ENCODE results near the gene HOXB4. TPM values are rescaled to one million over a fixed set of nuclear protein-coding genes. Genes with fewer than 3 reads are reported as not detected.

Gene HOXB4
- total and polyA plus RNA-seq, 2 donors from 2014 or later, result 4.4 to 22.6 TPM

DNA sequence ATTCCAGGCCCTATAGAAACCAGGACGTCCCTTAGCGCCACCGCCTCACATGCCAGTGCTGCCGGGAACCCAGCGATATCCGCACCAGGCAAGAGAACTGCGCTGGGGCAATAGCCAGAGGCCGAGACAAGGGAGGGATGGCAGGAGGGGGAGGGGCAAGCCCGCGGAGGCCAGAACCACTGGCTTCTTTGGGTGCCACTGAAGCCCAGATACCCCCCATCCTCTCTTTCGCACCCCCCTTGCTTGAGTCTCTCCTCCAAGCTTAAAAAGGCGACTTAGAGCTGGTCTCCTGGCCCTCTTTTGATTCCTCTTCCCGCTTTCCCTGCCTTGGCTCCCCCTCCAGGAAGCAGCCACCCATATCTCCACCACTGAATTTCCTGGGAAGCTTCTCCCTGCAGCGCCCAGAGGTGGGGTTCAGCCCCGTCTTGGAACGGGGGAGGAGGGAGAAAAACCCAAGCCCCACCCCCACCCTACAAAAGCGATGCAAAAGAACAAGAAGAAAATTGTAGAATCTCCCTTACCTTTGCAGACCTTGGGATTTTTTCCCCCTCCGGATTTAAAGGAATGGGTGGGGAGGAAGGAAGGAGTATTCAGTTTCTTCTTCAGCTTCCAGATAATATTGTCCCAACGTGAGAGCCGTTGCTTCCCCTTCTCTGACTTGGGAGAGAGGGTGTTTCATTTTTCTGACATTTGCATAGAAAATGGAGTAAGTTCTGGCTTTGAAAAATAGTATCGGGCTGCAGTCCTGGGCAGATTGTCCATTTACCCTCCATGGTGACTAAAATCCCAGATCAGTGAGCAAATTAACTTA is 26.0 kb upstream of the HOXB4 start:
- DNase-seq, result peak in 2 of 5 donors; percentile 74 to 90
- H3K27me3 ChIP-seq (ENCODE audit: control insufficient read depth, insufficient read depth, low read length), result no peaks in the 10 kb centered on the region
- peak overlapping the region; percentile 79 to 99 (median 94) for H3K9ac ChIP-seq (ENCODE audit: low read length in 3 of 3)
- TF ChIP-seq, protein P1, sequence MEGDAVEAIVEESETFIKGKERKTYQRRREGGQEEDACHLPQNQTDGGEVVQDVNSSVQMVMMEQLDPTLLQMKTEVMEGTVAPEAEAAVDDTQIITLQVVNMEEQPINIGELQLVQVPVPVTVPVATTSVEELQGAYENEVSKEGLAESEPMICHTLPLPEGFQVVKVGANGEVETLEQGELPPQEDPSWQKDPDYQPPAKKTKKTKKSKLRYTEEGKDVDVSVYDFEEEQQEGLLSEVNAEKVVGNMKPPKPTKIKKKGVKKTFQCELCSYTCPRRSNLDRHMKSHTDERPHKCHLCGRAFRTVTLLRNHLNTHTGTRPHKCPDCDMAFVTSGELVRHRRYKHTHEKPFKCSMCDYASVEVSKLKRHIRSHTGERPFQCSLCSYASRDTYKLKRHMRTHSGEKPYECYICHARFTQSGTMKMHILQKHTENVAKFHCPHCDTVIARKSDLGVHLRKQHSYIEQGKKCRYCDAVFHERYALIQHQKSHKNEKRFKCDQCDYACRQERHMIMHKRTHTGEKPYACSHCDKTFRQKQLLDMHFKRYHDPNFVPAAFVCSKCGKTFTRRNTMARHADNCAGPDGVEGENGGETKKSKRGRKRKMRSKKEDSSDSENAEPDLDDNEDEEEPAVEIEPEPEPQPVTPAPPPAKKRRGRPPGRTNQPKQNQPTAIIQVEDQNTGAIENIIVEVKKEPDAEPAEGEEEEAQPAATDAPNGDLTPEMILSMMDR (IDR thresholded peaks at IDR 0.05; ENCODE audit: borderline replicate concordance, extremely low read depth, insufficient read depth), result no peak
- H3K36me3 ChIP-seq (ENCODE audit: control insufficient read depth in 2 of 3, insufficient read depth in 3 of 3, low read length in 3 of 3), result no peaks in the 10 kb centered on the region
- peaks cover 3 to 10% (median 9%) of the 10 kb centered on the region in 3 donors for H3K4me1 ChIP-seq (ENCODE audit: control insufficient read depth in 2 of 3, insufficient read depth in 2 of 3, low read depth in 1 of 3, low read length in 3 of 3)
- H3K27ac ChIP-seq (ENCODE audit: low read depth in 2 of 2, low read length in 2 of 2), result peak overlapping the region; percentile 90 to 94
- H3K9me3 ChIP-seq (ENCODE audit: control insufficient read depth in 2 of 3, insufficient read depth in 1 of 3, low read length in 3 of 3), result peaks cover 0 to 3% (median 0%) of the 10 kb centered on the region in 3 donors
- H3K4me3 ChIP-seq (ENCODE audit: low read length in 3 of 3), result peak overlapping the region; percentile 72 to 98 (median 94)
- intact Hi-C loops (cut with DNase I), result no loop called here
- no peak for FAIRE-seq

DNA sequence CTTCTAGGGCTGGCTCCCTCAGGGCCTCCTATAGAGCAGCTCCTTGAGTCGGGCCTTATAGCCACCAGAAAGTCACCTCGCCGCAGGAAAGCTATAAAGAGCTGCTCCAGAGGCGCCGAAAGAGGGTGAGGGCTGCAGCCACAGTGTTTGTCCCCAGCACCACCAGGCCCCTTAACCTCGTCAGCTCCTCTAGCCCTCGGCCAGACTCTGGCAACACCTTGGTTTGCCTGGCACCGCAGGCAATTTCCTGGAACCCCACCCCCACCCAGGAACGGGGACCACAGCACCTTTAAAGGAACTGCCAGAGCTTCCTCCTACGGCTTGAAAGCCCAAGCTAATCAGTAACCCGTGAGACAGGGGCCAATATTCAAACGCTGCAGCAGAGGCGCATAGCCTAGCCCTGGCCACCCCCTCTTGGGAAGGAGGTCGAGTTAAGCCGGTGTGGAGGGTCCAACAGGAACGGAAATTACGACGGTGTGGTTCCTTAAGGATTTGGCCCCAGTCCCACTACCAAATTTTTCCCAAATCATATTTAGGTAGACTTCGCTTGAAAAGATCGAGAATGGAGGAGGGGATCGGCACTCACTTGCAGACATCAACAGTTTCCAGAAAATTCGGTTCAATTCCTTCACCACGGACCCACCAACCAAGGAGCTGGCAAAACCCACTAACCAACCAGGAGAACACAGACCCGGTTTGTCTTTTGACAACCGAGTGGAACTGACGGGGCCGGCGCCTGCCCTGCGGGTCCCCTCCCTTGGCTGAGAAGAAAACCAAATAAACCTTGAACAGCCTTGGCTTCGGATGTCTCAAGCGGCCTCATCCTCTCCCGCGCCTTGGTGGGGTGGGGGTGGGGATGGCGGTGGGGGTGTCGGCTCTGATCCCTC is 23.6 kb upstream of the HOXB4 start:
- peak overlapping the region; percentile 59 to 79 (median 77) for H3K9ac ChIP-seq (ENCODE audit: low read length in 3 of 3)
- H3K27ac ChIP-seq (ENCODE audit: low read depth in 2 of 2, low read length in 2 of 2), result peak overlapping the region; percentile 90 to 94
- H3K4me3 ChIP-seq (ENCODE audit: low read length in 3 of 3), result peak overlapping the region; percentile 68 to 98 (median 72)
- no peaks in the 10 kb centered on the region for H3K27me3 ChIP-seq (ENCODE audit: control insufficient read depth, insufficient read depth, low read length)
- FAIRE-seq, result no peak
- DNase-seq, result peak in 4 of 5 donors; percentile 75 to 87 (median 83)
- peaks cover 2 to 15% (median 9%) of the 10 kb centered on the region in 3 donors for H3K4me1 ChIP-seq (ENCODE audit: control insufficient read depth in 2 of 3, insufficient read depth in 2 of 3, low read depth in 1 of 3, low read length in 3 of 3)
- H3K36me3 ChIP-seq (ENCODE audit: control insufficient read depth in 2 of 3, insufficient read depth in 3 of 3, low read length in 3 of 3), result no peaks in the 10 kb centered on the region
- intact Hi-C loops (cut with DNase I), result no loop called here
- H3K9me3 ChIP-seq (ENCODE audit: control insufficient read depth in 2 of 3, insufficient read depth in 1 of 3, low read length in 3 of 3), result peaks cover 0 to 2% (median 0%) of the 10 kb centered on the region in 3 donors
- TF ChIP-seq, protein P1 (IDR thresholded peaks at IDR 0.05; ENCODE audit: borderline replicate concordance, extremely low read depth, insufficient read depth), result no peak

- intact Hi-C loops (cut with DNase I), result no loop called here
- DNase-seq, result peak in 1 of 5 donors; percentile 62
- no peaks in the 10 kb centered on the region for H3K9me3 ChIP-seq (ENCODE audit: control insufficient read depth in 2 of 3, insufficient read depth in 1 of 3, low read length in 3 of 3)
- no peak for FAIRE-seq
- peak overlapping the region; percentile 43 to 79 (median 77) for H3K9ac ChIP-seq (ENCODE audit: low read length in 3 of 3)
- H3K4me1 ChIP-seq (ENCODE audit: control insufficient read depth in 2 of 3, insufficient read depth in 2 of 3, low read depth in 1 of 3, low read length in 3 of 3), result peaks cover 0 to 15% (median 9%) of the 10 kb centered on the region in 3 donors
- H3K4me3 ChIP-seq (ENCODE audit: low read length in 3 of 3), result peak overlapping the region; percentile 68 to 98 (median 72)
- no peaks in the 10 kb centered on the region for H3K36me3 ChIP-seq (ENCODE audit: control insufficient read depth in 2 of 3, insufficient read depth in 3 of 3, low read length in 3 of 3)
- H3K27ac ChIP-seq (ENCODE audit: low read depth in 2 of 2, low read length in 2 of 2), result peak overlapping the region; percentile 90 to 94
- H3K27me3 ChIP-seq (ENCODE audit: control insufficient read depth, insufficient read depth, low read length), result no peaks in the 10 kb centered on the region
- TF ChIP-seq, protein P1 (IDR thresholded peaks at IDR 0.05; ENCODE audit: borderline replicate concordance, extremely low read depth, insufficient read depth), result no peak
These were observed 23.0 kb upstream of the HOXB4 start for GRCh38 chr17:48601207-48601538.
